GM12892 (cell line): Measurements from ENCODE around the gene RPS6KA2.

Source experiments
- POLR2A ChIP-seq: IDR thresholded peaks from 2 replicates; pipeline ENCODE4 v1.6.1; 2011; ENCODE audit warnings: low read depth, low read length, control low read depth
- POLR2AphosphoS5 ChIP-seq: IDR thresholded peaks from 2 replicates; pipeline ENCODE4 v1.6.1; 2011; ENCODE audit warnings: low read depth, low read length, control low read depth
- TAF1 ChIP-seq: IDR thresholded peaks from 2 replicates; pipeline ENCODE4 v1.6.1; 2011; ENCODE audit warnings: low read depth, mild to moderate bottlenecking, control low read depth, low read length, borderline replicate concordance

DNA sequence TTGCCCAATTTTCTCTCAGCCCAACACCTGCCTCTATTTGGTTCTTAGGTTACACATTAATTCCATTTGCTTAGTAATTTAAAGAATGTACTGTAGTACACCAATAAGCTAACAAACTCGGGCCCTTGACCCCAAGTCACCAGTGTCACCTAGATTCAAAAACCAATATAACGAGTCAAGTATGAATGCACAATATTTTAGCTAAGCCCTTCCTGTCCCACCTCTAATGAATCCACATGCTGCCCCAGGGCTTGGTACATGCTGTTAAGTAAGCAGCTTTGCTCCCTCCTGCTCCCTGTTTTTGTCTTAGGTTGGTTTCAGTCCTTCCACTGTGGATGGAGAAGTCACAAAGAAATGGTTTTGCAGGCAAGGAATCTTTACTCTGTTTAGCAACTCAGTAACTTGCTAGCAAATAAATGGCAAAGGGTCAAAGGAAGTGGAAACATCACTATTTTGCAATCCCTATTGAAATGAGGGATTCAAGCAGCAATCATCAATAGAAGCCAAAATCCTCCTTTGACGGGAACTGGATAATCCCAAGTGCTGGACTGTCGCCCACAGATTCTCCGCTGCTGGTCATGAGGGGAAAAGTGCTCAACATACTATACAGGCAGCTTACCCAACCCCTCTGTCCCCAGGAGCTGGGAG is 239.3 kb downstream of the RPS6KA2 start:
- no peak for TF ChIP-seq POLR2AphosphoS5
- TF ChIP-seq POLR2A, result no peak
- no peak for TF ChIP-seq TAF1
